GM20000 (cell line): ENCODE results near the gene KIAA1958.

Experiments
- DNase-seq: peaks from one replicate; pipeline ENCODE4 v3.0.0; 2012; ENCODE audit warnings: low spot score
- TF ChIP-seq, protein P1 (sequence below): IDR thresholded peaks from 2 replicates; pipeline ENCODE4 v1.5.1; 2012; ENCODE audit warnings: mild to moderate bottlenecking, control low read depth; ENCODE audit errors: extremely low read depth, missing control alignments

Gene KIAA1958

DNA sequence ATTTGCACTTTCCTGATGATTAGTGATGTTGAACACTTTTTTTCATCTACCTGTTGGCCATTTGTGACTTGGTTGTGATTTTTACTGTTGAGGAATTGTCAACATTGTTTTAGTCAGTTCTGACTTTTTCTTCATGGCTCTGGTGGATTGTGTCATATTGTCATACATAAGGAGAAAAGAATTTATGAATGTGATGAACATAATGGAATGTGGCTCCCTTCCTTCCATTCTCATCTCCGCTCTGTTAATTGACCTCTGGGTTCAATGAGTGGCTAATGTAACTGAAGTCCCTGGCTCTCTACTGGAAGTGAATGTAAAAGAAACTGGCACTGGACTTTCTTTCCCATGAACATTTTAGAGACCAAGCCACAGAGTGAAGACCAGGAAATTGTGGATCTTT lies 49.2 kb downstream of the KIAA1958 start:
- TF ChIP-seq, protein P1, sequence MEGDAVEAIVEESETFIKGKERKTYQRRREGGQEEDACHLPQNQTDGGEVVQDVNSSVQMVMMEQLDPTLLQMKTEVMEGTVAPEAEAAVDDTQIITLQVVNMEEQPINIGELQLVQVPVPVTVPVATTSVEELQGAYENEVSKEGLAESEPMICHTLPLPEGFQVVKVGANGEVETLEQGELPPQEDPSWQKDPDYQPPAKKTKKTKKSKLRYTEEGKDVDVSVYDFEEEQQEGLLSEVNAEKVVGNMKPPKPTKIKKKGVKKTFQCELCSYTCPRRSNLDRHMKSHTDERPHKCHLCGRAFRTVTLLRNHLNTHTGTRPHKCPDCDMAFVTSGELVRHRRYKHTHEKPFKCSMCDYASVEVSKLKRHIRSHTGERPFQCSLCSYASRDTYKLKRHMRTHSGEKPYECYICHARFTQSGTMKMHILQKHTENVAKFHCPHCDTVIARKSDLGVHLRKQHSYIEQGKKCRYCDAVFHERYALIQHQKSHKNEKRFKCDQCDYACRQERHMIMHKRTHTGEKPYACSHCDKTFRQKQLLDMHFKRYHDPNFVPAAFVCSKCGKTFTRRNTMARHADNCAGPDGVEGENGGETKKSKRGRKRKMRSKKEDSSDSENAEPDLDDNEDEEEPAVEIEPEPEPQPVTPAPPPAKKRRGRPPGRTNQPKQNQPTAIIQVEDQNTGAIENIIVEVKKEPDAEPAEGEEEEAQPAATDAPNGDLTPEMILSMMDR, result no peak

DNA sequence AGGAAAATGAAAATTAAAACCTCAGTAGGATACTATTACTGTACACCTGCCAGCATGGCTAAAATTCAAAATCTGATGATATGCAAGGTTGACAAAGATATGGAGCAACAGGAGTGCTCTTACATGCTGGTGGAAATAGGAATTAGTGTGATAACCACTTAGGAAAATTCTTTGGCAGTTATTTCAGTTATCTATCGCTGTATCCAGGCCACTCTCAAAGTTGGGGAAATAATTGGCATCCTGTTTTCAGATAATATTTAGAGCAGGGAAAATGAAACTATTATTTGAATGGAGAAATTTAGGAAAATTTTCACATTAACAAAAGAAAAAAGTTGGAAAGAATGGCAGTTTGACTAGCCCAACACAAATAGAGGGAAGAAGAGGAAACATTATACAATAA lies 50.9 kb downstream of the KIAA1958 start:
- TF ChIP-seq, protein P1, result no peak
- DNase-seq, result no peak

More for the DNA sequence above, 49.2 kb downstream of the KIAA1958 start:
- no peak for DNase-seq

DNA sequence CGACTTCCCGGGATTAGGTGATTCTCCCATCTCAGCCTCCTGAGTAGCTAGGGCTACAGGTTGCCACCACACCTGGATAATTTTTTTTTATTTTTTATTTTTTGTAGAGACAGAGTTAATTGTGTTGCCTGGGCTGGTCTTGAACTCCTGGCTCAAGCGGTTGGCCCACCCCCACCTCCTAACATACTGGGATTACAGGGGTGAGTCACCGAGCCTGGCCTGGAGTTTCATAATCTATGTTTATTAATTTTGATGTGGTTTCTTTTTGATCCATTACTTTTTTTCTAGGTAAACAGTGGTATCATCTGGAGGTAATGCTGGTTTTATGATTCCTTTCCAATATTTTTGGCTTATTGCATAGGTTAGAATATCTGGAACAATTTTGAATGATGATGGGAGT lies 54.2 kb downstream of the KIAA1958 start:
- TF ChIP-seq, protein P1, result no peak
- DNase-seq, result no peak

DNA sequence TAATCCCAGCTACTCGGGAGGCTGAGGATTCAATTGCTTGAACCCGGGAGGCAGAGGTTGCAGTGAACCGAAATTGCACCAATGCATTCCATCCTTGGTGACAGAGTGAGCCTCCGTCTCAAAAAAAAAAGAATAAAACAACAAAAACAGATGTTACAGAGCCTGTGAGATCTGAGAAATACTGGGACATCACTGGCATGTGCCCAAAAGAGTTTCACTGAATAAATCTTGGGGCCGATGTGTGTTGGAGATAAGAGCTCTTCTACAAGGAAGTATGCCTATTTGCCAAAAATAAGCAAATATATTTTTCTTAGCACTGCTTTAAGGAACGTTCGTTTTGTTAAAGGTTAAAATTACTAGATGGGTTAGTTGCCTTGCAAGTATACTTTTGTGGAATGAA lies 55.1 kb downstream of the KIAA1958 start:
- TF ChIP-seq, protein P1, result no peak
- no peak for DNase-seq

DNA sequence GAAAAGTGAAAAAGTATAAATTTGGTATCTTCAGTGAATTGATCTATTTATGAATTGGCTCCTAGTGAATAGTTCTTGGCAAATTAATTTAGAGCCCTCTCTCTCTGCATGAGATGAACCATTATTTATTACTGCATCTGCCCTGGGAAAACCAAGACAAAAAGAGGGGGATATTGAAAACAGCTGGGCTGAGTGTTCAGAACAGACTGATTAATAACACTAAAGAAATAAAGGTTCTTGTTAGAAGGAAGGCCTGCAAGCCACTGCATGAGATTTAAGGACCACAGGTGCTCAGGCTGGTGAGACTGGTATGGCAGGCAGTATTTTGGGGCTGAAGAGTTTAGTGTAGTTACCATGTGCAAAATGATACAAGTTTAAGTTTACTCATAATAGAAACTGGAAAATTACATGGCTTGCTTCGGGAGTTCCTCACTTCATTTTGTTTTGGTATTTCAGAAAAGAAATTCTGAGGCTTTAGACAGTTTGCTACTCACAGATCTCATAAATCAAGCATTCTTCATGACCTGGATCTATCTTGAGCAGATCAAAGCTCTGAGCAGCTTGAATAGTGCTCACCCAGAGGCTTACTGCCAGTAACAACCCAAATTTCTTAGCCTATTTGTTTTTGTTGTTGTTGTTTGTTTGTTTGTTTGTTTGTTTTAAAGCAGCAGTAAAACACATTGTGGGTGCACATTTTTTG lies 56.1 kb downstream of the KIAA1958 start:
- no peak for DNase-seq

DNA sequence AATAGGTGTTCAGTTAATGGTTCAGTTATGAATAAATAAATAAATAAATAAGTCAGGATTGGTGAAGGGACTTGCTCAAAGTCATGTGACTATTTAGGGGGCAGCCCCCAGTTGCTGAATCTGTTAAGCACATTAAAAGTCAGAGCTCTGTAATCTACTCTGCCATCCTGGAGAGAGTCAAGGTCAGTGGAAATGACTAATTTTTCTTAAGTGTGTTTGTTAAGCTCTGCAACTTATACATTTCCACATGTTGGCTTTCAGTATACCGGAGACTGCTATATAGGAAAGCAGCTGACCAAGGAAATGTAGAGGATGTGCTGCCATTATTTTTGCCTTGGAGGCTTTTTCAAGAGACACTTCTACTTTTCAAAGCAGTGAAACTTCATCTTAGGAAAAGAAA lies 57.9 kb downstream of the KIAA1958 start:
- TF ChIP-seq, protein P1, result no peak
- no peak for DNase-seq

More for the DNA sequence above, 56.1 kb downstream of the KIAA1958 start:
- TF ChIP-seq, protein P1, result no peak

DNA sequence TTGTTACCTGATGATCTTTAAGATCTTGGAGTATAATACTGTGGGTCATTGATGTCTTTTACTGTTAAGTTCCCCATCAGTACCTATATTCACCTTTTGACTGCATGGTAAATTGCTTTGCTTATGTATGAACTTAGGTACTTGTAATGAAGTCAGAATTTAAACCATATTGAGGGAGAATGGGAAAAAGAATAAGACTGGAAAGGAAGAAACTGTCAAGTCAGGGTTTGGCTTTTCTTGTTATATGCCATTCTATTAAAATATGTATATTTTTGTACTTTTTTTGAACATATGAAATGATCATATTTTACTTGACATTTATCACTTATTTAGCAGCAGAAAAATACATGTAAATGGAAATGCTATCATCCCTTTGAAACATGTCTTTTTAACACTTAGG lies 58.6 kb downstream of the KIAA1958 start:
- no peak for DNase-seq
- TF ChIP-seq, protein P1, result no peak
